H1 (cell line): Measurements from ENCODE around the gene METTL22. TPM values are rescaled to one million over a fixed set of nuclear protein-coding genes. Genes with fewer than 3 reads are reported as not detected.

Experiments
- ASH2L ChIP-seq: fragments of 200-600, 300-600 bp; sonication (generic); IDR thresholded peaks from one replicate; pipeline ENCODE4 v1.7.1; 2017; ENCODE audit warnings: low read length
- BACH1 ChIP-seq: IDR thresholded peaks from 2 replicates; pipeline ENCODE4 v1.6.1; 2012; ENCODE audit warnings: low read length, improper control_type of control experiment
- CHD7 ChIP-seq: fragments of 300-600 bp; sonication (generic); IDR thresholded peaks from 2 replicates; pipeline ENCODE4 v1.7.1; 2012; ENCODE audit warnings: low read length, moderate library complexity, mild to moderate bottlenecking, inconsistent platforms; ENCODE audit not compliant: insufficient replicate concordance
- EZH2 ChIP-seq: fragments of 200-600 bp; sonication (generic); IDR thresholded peaks from 2 replicates; pipeline ENCODE4 v1.7.1; 2012; ENCODE audit warnings: low read depth, mild to moderate bottlenecking, moderate library complexity, low read length, inconsistent platforms; ENCODE audit not compliant: severe bottlenecking
- KDM4A ChIP-seq: IDR thresholded peaks from one replicate; pipeline ENCODE4 v1.7.1; 2012; ENCODE audit warnings: low read depth, mild to moderate bottlenecking, moderate library complexity, low read length, inconsistent platforms; ENCODE audit not compliant: severe bottlenecking
- KDM5A ChIP-seq: fragments of 200-600 bp; IDR thresholded peaks from 2 replicates; pipeline ENCODE4 v1.7.1; 2012; ENCODE audit warnings: mild to moderate bottlenecking, low read length, inconsistent platforms, mixed read lengths
- POLR2AphosphoS5 ChIP-seq: IDR thresholded peaks from 2 replicates; pipeline ENCODE4 v1.6.1; 2011; ENCODE audit warnings: low read depth, low read length
- RBBP5 ChIP-seq: IDR thresholded peaks from 2 replicates; pipeline ENCODE4 v1.7.1; 2012; ENCODE audit warnings: low read depth, mild to moderate bottlenecking, inconsistent platforms, low read length, moderate library complexity, borderline replicate concordance
- SP2 ChIP-seq: IDR thresholded peaks from 2 replicates; pipeline ENCODE4 v1.6.1; 2012; ENCODE audit warnings: mild to moderate bottlenecking, low read length, inconsistent platforms
- TAF1 ChIP-seq: IDR thresholded peaks from 2 replicates; pipeline ENCODE4 v1.6.1; 2011; ENCODE audit warnings: mild to moderate bottlenecking, low read depth, low read length
- polyA plus RNA-seq, 7 experiments: library from polyadenylated mRNA; depleted of rRNA in 3 of 7; stranded (reverse) in 5 of 7; unstranded in 2 of 7; fragments of >200 nt in 5 of 7; fragments of 200-250 nt in 2 of 7; gene quantifications; 1 replicate in 5 of 7; 2 replicates in 1 of 7; 4 replicates in 1 of 7; pipeline versions ENCODE4 v1.2.1 to v1.2.3, GENCODE V29; 2011 to 2013; ENCODE audit warnings: missing spikeins in 2 of 7, mixed read lengths in 2 of 7
- total RNA-seq: library from RNA; stranded (reverse); fragmentation: NEBNext Ultra II Directional; extraction: Animal tissue kit (Norgen Biotek cat#: 25700); gene quantifications from 2 replicates; pipeline ENCODE4 v1.2.1, GENCODE V29; 2021

METTL22 gene
- total and polyA plus RNA-seq, 2 of the 8 experiments (the other 6 are each of a cell fraction or from before 2014, with no cell fraction given), result 56.7 to 85.2 TPM

- TF ChIP-seq CHD7, result no peak
- no peak; the same call in 1 of the 2 replicates for TF ChIP-seq POLR2AphosphoS5
- no peak for TF ChIP-seq KDM5A
- no peak for TF ChIP-seq RBBP5
- no peak for TF ChIP-seq KDM4A
- no peak for TF ChIP-seq EZH2
- no peak for TF ChIP-seq BACH1
- TF ChIP-seq TAF1, result no peak
- TF ChIP-seq ASH2L, result no peak
- TF ChIP-seq SP2, result no peak
Measured at GRCh38 chr16:8649829-8650554, 28.5 kb downstream of the METTL22 start (continued).
